Measurements from ENCODE around the gene ZNF154.

The ZNF154 gene

GRCh38 chr19:57672466-57672865 lies 36.5 kb downstream of the ZNF154 start:
- DNase-seq, result no peak

DNA sequence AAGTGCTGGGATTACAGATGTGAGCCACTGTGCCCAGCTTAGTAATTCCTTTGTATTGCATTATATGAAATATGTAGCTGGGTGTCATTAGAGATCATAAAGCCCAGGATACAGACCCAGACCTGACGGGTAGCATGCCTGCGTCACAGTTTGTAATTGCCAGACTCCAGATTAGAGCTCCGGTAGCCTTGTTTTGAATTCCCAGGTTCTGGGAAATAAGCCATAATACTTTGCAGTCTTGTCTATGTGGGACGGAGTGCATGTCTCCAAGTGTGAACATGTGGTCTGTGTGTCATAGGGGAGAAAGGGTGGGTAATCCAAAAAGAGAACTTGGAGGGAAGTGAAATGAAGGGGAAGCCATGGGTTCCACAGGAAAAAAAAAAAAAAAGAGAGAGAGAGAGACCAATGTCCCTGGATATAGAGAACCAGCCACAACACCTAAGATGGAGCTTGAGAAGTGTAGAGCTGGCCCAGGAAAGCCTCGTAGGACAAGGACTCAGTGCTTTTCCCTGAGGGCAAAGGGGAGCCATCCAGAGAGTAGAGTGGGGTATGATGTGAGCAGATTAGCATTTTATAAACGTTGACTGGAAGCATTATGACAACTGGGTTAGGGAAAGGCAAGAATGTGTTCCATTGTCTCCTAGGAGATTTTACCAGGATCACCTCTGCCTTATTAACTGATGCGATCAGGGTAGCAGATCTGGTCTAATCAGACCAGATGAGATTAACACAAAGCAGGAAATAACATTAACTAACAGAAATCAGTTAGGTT lies 37.7 kb downstream of the ZNF154 start:
- DNase-seq, result no peak

- DNase-seq, result no peak
Measured at GRCh38 chr19:57668635-57669034, 40.4 kb downstream of the ZNF154 start, which contains the start of gene ZSCAN4. TSS of gene ZSCAN4 (plus strand) at chr19:57668935. CDS start at chr19:57676146, 7,211 bp downstream.

DNA sequence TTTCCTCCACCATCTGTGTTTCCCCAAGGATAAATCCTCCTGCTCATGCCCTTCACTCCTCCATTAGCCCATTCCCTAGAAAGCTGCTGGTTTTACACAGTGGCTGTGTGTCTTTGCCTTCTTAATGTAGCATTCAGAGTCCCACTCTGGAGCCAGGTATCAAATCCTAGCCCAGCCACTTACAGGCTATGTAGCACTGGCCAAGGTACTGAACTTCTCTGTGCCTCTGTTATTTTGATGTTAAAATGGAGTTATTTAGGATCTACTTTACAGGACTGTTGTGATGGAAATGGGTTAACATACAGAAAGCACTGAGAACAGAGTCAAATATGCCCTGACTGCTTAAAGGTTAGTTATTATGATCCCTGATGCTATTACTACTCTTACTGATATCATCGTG lies 41.8 kb downstream of the ZNF154 start:
- DNase-seq, result no peak

- no peak for DNase-seq
Measured at GRCh38 chr19:57665261-57665806, 43.7 kb downstream of the ZNF154 start.

GRCh38 chr19:57664269-57665127 lies 44.5 kb downstream of the ZNF154 start:
- DNase-seq, result no peak

- no peak for DNase-seq
Measured at GRCh38 chr19:57656346-57656745, 52.7 kb downstream of the ZNF154 start.

GRCh38 chr19:57655443-57655842 lies 53.6 kb downstream of the ZNF154 start:
- DNase-seq, result no peak

DNA sequence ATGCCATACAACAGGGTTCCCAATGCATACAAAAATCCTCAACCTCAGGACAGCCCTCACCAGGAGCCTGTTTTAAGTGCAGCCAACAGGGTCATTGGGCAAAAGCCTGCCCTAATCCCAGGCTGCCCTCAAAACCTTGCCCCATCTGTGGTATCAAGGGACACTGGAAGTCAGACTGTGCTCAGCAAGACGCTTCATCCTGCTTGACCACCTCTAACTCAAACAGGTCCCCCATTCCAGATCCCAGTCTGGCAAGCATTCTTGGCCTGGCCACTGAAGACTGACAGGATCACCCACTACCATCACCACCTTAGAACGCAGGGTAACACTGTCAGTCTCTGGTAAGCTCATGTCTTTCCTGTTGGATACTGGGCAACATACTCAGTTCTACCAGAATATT lies 55.3 kb downstream of the ZNF154 start:
- no peak for DNase-seq

DNA sequence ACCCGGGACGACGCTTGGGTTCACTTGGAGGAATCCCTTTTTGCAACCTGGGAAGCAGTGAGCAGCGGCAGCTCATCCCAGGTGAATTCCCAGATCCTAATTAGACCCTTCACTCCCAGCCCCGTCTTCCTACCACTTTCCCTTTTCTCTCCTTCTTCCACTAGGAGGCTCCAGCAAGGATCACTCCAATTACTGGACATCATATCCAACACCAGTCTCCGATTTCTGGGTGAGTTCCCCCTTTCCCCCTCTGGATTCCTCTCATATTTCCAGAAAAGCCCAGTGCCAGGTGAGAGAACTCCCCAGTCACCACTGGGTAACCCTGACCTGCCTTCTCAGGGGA lies 57.4 kb downstream of the ZNF154 start:
- no peak for DNase-seq

GRCh38 chr19:57648331-57649003 lies 60.5 kb downstream of the ZNF154 start:
- no peak for DNase-seq

Measured in CD4-positive, alpha-beta T cell treated with Interleukin-17A for 4 hours (primary cell).